ENCODE measurements around the gene GAB2.
A peak's percentile ranks its signal among the peaks of the same experiment; 100 is the strongest.

Gene GAB2

GRCh38 chr11:78426845-78427244 is 9.2 kb upstream of the GAB2 start:
- no peak for DNase-seq

GRCh38 chr11:78425399-78426070 is 7.9 kb upstream of the GAB2 start:
- DNase-seq: no peak

GRCh38 chr11:78424334-78425270 is 7.0 kb upstream of the GAB2 start:
- DNase-seq: no peak

- DNase-seq: no peak
Observed at GRCh38 chr11:78423241-78423640, 5.6 kb upstream of the GAB2 start.

GRCh38 chr11:78420796-78421209 is 3.2 kb upstream of the GAB2 start:
- peak; percentile 35 for DNase-seq

GRCh38 chr11:78420255-78420764 is 2.7 kb upstream of the GAB2 start:
- peak; percentile 22 for DNase-seq

- no peak for DNase-seq
Observed at GRCh38 chr11:78419327-78419726, 1.7 kb upstream of the GAB2 start.

- DNase-seq: no peak
Observed at GRCh38 chr11:78418584-78419211, 1.1 kb upstream of the GAB2 start.

- DNase-seq: no peak
Observed at GRCh38 chr11:78417888-78418583, 416 bp upstream of the GAB2 start.

- no peak for DNase-seq
Observed at GRCh38 chr11:78416285-78417174, 1.1 kb downstream of the GAB2 start.

- DNase-seq: no peak
Observed at GRCh38 chr11:78415338-78415737, 2.3 kb downstream of the GAB2 start.

GRCh38 chr11:78414321-78415051 is 3.1 kb downstream of the GAB2 start:
- DNase-seq: no peak

GRCh38 chr11:78408619-78409018 is 9.0 kb downstream of the GAB2 start:
- DNase-seq: no peak

GRCh38 chr11:78406568-78407196 is 10.9 kb downstream of the GAB2 start:
- DNase-seq: no peak

GRCh38 chr11:78405805-78406204 is 11.8 kb downstream of the GAB2 start:
- DNase-seq: no peak

GRCh38 chr11:78403781-78404180 is 13.8 kb downstream of the GAB2 start:
- DNase-seq: no peak

- DNase-seq: no peak
Observed at GRCh38 chr11:78402847-78403246, 14.8 kb downstream of the GAB2 start.

GRCh38 chr11:78400702-78401101 is 16.9 kb downstream of the GAB2 start:
- DNase-seq: no peak

GRCh38 chr11:78400116-78400515 is 17.5 kb downstream of the GAB2 start:
- DNase-seq: no peak

- no peak for DNase-seq
Observed at GRCh38 chr11:78399136-78399535, 18.5 kb downstream of the GAB2 start.

- DNase-seq: no peak
Observed at GRCh38 chr11:78398715-78399114, 18.9 kb downstream of the GAB2 start.
